Fibroblast of lung (primary cell): ENCODE results near the gene NT5DC1. TPM values are rescaled to one million over a fixed set of nuclear protein-coding genes. Genes with fewer than 3 reads are reported as not detected.

Experiments used
- DNase-seq, 2 donors: peaks; one replicate each; pipeline versions ENCODE4 v3.0.0 to v3.0.0-alpha.2; 2010; ENCODE audit warnings: low read depth in 2 of 2
- H2AFZ ChIP-seq: 2 replicates; pipeline ENCODE4 v1.5.1; 2012; ENCODE audit warnings: low read length, control low read depth, inconsistent platforms
- H3K27ac ChIP-seq: 2 replicates; pipeline ENCODE4 v1.5.1; 2011; ENCODE audit warnings: low read length, control low read depth; ENCODE audit not compliant: insufficient read depth
- H3K27me3 ChIP-seq: 2 replicates; pipeline ENCODE4 v1.5.1; 2011; ENCODE audit warnings: mild to moderate bottlenecking, low read length; ENCODE audit not compliant: control insufficient read depth, insufficient read depth
- H3K36me3 ChIP-seq: 2 replicates; pipeline ENCODE4 v1.5.1; 2011; ENCODE audit warnings: low read length; ENCODE audit not compliant: control insufficient read depth, insufficient read depth
- H3K4me1 ChIP-seq: 2 replicates; pipeline ENCODE4 v1.5.1; 2011; ENCODE audit warnings: low read length; ENCODE audit not compliant: control insufficient read depth, insufficient read depth; ENCODE audit errors: extremely low read depth
- H3K4me2 ChIP-seq: 2 replicates; pipeline ENCODE4 v1.5.1; 2011; ENCODE audit warnings: low read length, control low read depth; ENCODE audit not compliant: insufficient read depth; ENCODE audit errors: extremely low read depth
- H3K4me3 ChIP-seq, 4 experiments: fragments of 200-600 bp in 1 of 4; sonication (generic) in 1 of 4; replicated peaks in 1 of 4; 2 replicates each; pipeline ENCODE4 v1.5.1; 2011 to 2016; ENCODE audit warnings: low read length in 4 of 4, low read depth in 3 of 4, mild to moderate bottlenecking in 3 of 4, control low read depth in 2 of 4, inconsistent platforms in 1 of 4, mixed read lengths in 1 of 4; ENCODE audit not compliant: insufficient read depth in 1 of 4; ENCODE audit errors: control extremely low read depth in 1 of 4
- H3K79me2 ChIP-seq: 2 replicates; pipeline ENCODE4 v1.5.1; 2012; ENCODE audit warnings: mild to moderate bottlenecking, low read length, inconsistent platforms; ENCODE audit not compliant: control insufficient read depth, insufficient read depth
- H3K9ac ChIP-seq: 2 replicates; pipeline ENCODE4 v1.5.1; 2011; ENCODE audit warnings: mild to moderate bottlenecking, low read length, control low read depth; ENCODE audit not compliant: insufficient read depth
- H3K9me3 ChIP-seq: 2 replicates; pipeline ENCODE4 v1.5.1; 2012; ENCODE audit warnings: low read depth, low read length; ENCODE audit not compliant: control insufficient read depth, insufficient read depth
- H4K20me1 ChIP-seq: 2 replicates; pipeline ENCODE4 v1.5.1; 2011; ENCODE audit warnings: low read length; ENCODE audit not compliant: control insufficient read depth, insufficient read depth; ENCODE audit errors: extremely low read depth
- CTCF ChIP-seq, 2 donors: IDR thresholded peaks in 1 of 2; conservative IDR thresholded peaks in 1 of 2; 1 replicate in 1 of 2; 2 replicates in 1 of 2; pipeline ENCODE4 v1.5.1; 2011 to 2012; ENCODE audit warnings: low read length in 2 of 2, control low read depth in 1 of 2, inconsistent platforms in 1 of 2, low read depth in 1 of 2, mild to moderate bottlenecking in 1 of 2
- EZH2 ChIP-seq: IDR thresholded peaks from 2 replicates; pipeline ENCODE4 v1.5.1; 2012; ENCODE audit warnings: low read length, control low read depth, mild to moderate bottlenecking; ENCODE audit errors: missing control alignments
- polyA plus RNA-seq, 2 donors: library from polyadenylated mRNA; depleted of rRNA in 1 of 2; stranded (reverse) in 1 of 2; unstranded in 1 of 2; fragments of >200 nt; gene quantifications; 2 replicates each; pipeline ENCODE4 v1.2.1, GENCODE V29; 2011 to 2012; ENCODE audit warnings: missing spikeins in 1 of 2
- total RNA-seq: library from RNA; depleted of rRNA; stranded (reverse); fragments of >200 nt; gene quantifications from 2 replicates; pipeline ENCODE4 v1.2.1, GENCODE V29; 2014

The NT5DC1 gene
- total and polyA plus RNA-seq, 2 donors (not counting 1 experiment from before 2014, with no cell fraction given), result 8.1 to 17.9 TPM

GRCh38 chr6:116139917-116140316 is 39.3 kb downstream of the NT5DC1 start:
- H3K4me1 ChIP-seq, result peaks cover under 1% of the 10 kb centered on the region
- no peak for DNase-seq
- TF ChIP-seq EZH2, result no peak
- no peak for TF ChIP-seq CTCF (conservative IDR thresholded peaks at IDR 0.05 in 1 of 2, IDR thresholded peaks at IDR 0.05 in 1 of 2; ENCODE audit: low read depth in 1 of 2, low read length in 2 of 2)

GRCh38 chr6:116144605-116145004 is 44.0 kb downstream of the NT5DC1 start:
- Histone ChIP-seq H3K79me2 (no peaks in the 10 kb centered on the region), H3K9me3 (no peaks in the 10 kb centered on the region), H4K20me1 (no peaks in the 10 kb centered on the region), H3K4me3 (no peak overlapping the region), H3K36me3 (no peaks in the 10 kb centered on the region), H2AFZ (peak overlapping the region; percentile 31), H3K4me1 (peaks cover 2% of the 10 kb centered on the region), H3K9ac (no peak overlapping the region), H3K4me2 (no peak overlapping the region), H3K27ac (no peak overlapping the region), H3K27me3 (no peaks in the 10 kb centered on the region)
- DNase-seq, result peak; percentile 55 to 96
- TF ChIP-seq CTCF (conservative IDR thresholded peaks at IDR 0.05 in 1 of 2, IDR thresholded peaks at IDR 0.05 in 1 of 2; ENCODE audit: low read depth in 1 of 2, low read length in 2 of 2) (no peak), EZH2 (no peak)

More at GRCh38 chr6:116139917-116140316, 39.3 kb downstream of the NT5DC1 start:
- Histone ChIP-seq H3K79me2 (no peaks in the 10 kb centered on the region), H3K9ac (no peak overlapping the region), H2AFZ (no peak overlapping the region), H3K9me3 (no peaks in the 10 kb centered on the region), H3K4me3 (no peak overlapping the region), H3K4me2 (no peak overlapping the region), H3K27ac (no peak overlapping the region), H3K36me3 (no peaks in the 10 kb centered on the region), H3K27me3 (no peaks in the 10 kb centered on the region), H4K20me1 (no peaks in the 10 kb centered on the region)

- Histone ChIP-seq H2AFZ (no peak overlapping the region), H3K36me3 (no peaks in the 10 kb centered on the region), H3K27me3 (no peaks in the 10 kb centered on the region), H3K4me3 (no peak overlapping the region), H3K27ac (no peak overlapping the region), H3K79me2 (no peaks in the 10 kb centered on the region), H3K9me3 (no peaks in the 10 kb centered on the region), H3K4me1 (peaks cover 2% of the 10 kb centered on the region), H3K4me2 (no peak overlapping the region), H3K9ac (no peak overlapping the region), H4K20me1 (no peaks in the 10 kb centered on the region)
- TF ChIP-seq EZH2, result no peak
- no peak for TF ChIP-seq CTCF (conservative IDR thresholded peaks at IDR 0.05 in 1 of 2, IDR thresholded peaks at IDR 0.05 in 1 of 2; ENCODE audit: low read depth in 1 of 2, low read length in 2 of 2)
- peak in 1 of 2 donors; percentile 50 for DNase-seq
These were observed 45.4 kb downstream of the NT5DC1 start for GRCh38 chr6:116145803-116146675.
